HepG2 (cell line): ENCODE data around the gene KCNJ1. TPM values are rescaled to one million over a fixed set of nuclear protein-coding genes. Genes with fewer than 3 reads are reported as not detected.

ENCODE experiments used
- ATAC-seq: fragments of 200-7000 bp; cut with Tn5 transposase; 3 replicates; pipeline ENCODE4 v1.9.1; 2020; ENCODE audit warnings: mild to moderate bottlenecking, moderate library complexity
- BruUV-seq: library from RNA; stranded (reverse); fragments of 400-500 nt; replicated peaks from 2 replicates; lab custom pipeline; 2021; lab: Mats Ljungman, UMichigan
- CTCF ChIA-PET: fragments of 300-600 bp; formaldehyde crosslinking; extraction: SDS; loops from one replicate; lab custom pipeline; 2021; ENCODE audit warnings: low total read pairs, inconsistent platforms, low intra/inter-chr PET ratio; lab: Yijun Ruan, JAX
- POLR2A ChIA-PET: fragments of 350-600 bp; sonication (Branson Sonifier 250); formaldehyde crosslinking; loops from one replicate; lab custom pipeline; 2020; ENCODE audit warnings: antibody characterized with exemption, inconsistent platforms; lab: Yijun Ruan, JAX
- DNase-seq: peaks from one replicate; pipeline ENCODE4 v3.0.0-alpha.2; 2015; ENCODE audit warnings: low spot score
- FAIRE-seq: peaks from 3 replicates; lab custom pipeline; 2011; peaks lifted over from hg19 to GRCh38; lab: Jason Lieb, UNC
- H2AFZ ChIP-seq: one replicate; pipeline ENCODE4 v1.6.1; 2011; ENCODE audit warnings: low read length, inconsistent platforms
- H3K27ac ChIP-seq: fragments of 300-600 bp; 3 replicates; pipeline ENCODE4 v1.8.0; 2011; ENCODE audit warnings: mixed run types, mild to moderate bottlenecking, mixed read lengths, low read length, inconsistent platforms; ENCODE audit not compliant: insufficient read depth; ENCODE audit errors: extremely low read length
- H3K27me3 ChIP-seq, 2 experiments: fragments of 200-600 bp in 1 of 2; 2 replicates in 1 of 2; 3 replicates in 1 of 2; pipeline versions ENCODE4 v1.6.0 to v1.8.0; 2011; ENCODE audit warnings: low read length in 2 of 2, mild to moderate bottlenecking in 2 of 2, moderate library complexity in 2 of 2, inconsistent platforms in 1 of 2; ENCODE audit not compliant: insufficient read depth in 2 of 2, control insufficient read depth in 1 of 2
- H3K36me3 ChIP-seq, 2 experiments: fragments of 200-600 bp in 1 of 2; replicated peaks in 1 of 2; 2 replicates in 1 of 2; 3 replicates in 1 of 2; pipeline versions ENCODE4 v1.5.1 to v1.8.0; 2011; ENCODE audit warnings: low read length in 2 of 2, inconsistent platforms in 1 of 2; ENCODE audit not compliant: insufficient read depth in 2 of 2, control insufficient read depth in 1 of 2
- H3K4me1 ChIP-seq: 2 replicates; pipeline ENCODE4 v1.5.1; 2012; ENCODE audit warnings: low read length, inconsistent platforms; ENCODE audit not compliant: insufficient read depth
- H3K4me2 ChIP-seq: 2 replicates; pipeline ENCODE4 v1.6.0; 2011; ENCODE audit warnings: low read depth, low read length, inconsistent platforms
- H3K4me3 ChIP-seq, 3 experiments: fragments of 200-600 bp in 1 of 3; sonication (generic), shearing (Covaris generic) in 1 of 3; replicated peaks in 1 of 3; 2 replicates each; pipeline ENCODE4 v1.5.1; 2011 to 2016; ENCODE audit warnings: low read length in 3 of 3, inconsistent platforms in 2 of 3, low read depth in 2 of 3, mild to moderate bottlenecking in 2 of 3, control low read depth in 1 of 3, mixed read lengths in 1 of 3; ENCODE audit not compliant: insufficient read depth in 1 of 3
- H3K79me2 ChIP-seq: one replicate; pipeline ENCODE4 v1.6.1; 2011; ENCODE audit warnings: low read length, inconsistent platforms; ENCODE audit not compliant: insufficient read depth
- H3K9ac ChIP-seq: 2 replicates; pipeline ENCODE4 v1.6.0; 2011; ENCODE audit warnings: mild to moderate bottlenecking, low read depth, low read length, inconsistent platforms; ENCODE audit not compliant: insufficient read depth
- H3K9me3 ChIP-seq: 2 replicates; pipeline ENCODE4 v1.5.1; 2012; ENCODE audit warnings: mild to moderate bottlenecking, low read length
- H4K20me1 ChIP-seq: 2 replicates; pipeline ENCODE4 v1.6.0; 2011; ENCODE audit warnings: inconsistent platforms, mild to moderate bottlenecking, low read length, moderate library complexity; ENCODE audit not compliant: insufficient read depth
- MBD4 ChIP-seq: IDR thresholded peaks from 2 replicates; pipeline ENCODE4 v1.6.1; 2012; ENCODE audit warnings: low read length, inconsistent platforms, borderline replicate concordance
- PAXIP1 ChIP-seq: sonication (generic); formaldehyde crosslinking; conservative IDR thresholded peaks from 2 replicates; pipeline ENCODE4 v1.4.0; 2020; ENCODE audit warnings: mild to moderate bottlenecking, missing genetic modification reagents, moderate library complexity
- SIX1 ChIP-seq: sonication (generic); formaldehyde crosslinking; IDR thresholded peaks from 2 replicates; pipeline ENCODE4 v1.4.0; 2020; ENCODE audit warnings: missing genetic modification reagents, borderline replicate concordance
- ZBTB2 ChIP-seq: sonication (generic); formaldehyde crosslinking; IDR thresholded peaks from 2 replicates; pipeline ENCODE4 v1.8.0; 2022; ENCODE audit warnings: low read depth, missing genetic modification reagents
- ZNF333 ChIP-seq: sonication (generic); formaldehyde crosslinking; IDR thresholded peaks from 2 replicates; pipeline ENCODE4 v1.4.0; 2020; ENCODE audit warnings: mild to moderate bottlenecking, missing genetic modification reagents, borderline replicate concordance
- ZNF580 ChIP-seq: IDR thresholded peaks from 2 replicates; pipeline ENCODE4 v1.6.1; 2016; ENCODE audit warnings: low read depth, borderline replicate concordance
- WGBS: methylation state at CpG from one replicate; pipeline ENCODE4 v1.1.6; 2017; ENCODE audit warnings: low lambda C conversion rate; 5-methylcytosine and 5-hydroxymethylcytosine counted together
- in situ Hi-C: cut with HindIII; loops from 2 replicates; pipeline ENCODE4 v1.10.0; 2017; ENCODE audit warnings: low pct_unique_long_range_greater_than_20kb; ENCODE audit not compliant: extremely low pct_ligation_motif_present
- intact Hi-C: fragments of 100-400 bp; cut with micrococcal nuclease; formaldehyde crosslinking; loops from one replicate; pipeline ENCODE4 v1.10.0; 2022; ENCODE audit not compliant: unreplicated experiment
- polyA plus RNA-seq, 8 experiments: library from polyadenylated mRNA; depleted of rRNA in 3 of 8; stranded (reverse) in 7 of 8; unstranded in 1 of 8; fragments of >200 nt; fragmentation: Illumina TruSeq in 4 of 8; extraction: Trizol in 4 of 8; gene quantifications; 2 replicates each; pipeline versions ENCODE4 v1.2.1 to v1.2.3, GENCODE V29; 2011 to 2016; ENCODE audit warnings: low read depth in 4 of 8, missing spikeins in 1 of 8, mixed read lengths in 1 of 8; ENCODE audit not compliant: insufficient read depth in 1 of 8
- total RNA-seq, 5 experiments: library from RNA; depleted of rRNA; stranded (reverse); fragments of >200 nt; fragmentation: Illumina TruSeq; extraction: Trizol; gene quantifications; 2 replicates each; pipeline ENCODE4 v1.2.3, GENCODE V29; 2016; ENCODE audit warnings: low read depth in 1 of 5

The KCNJ1 gene
- total and polyA plus RNA-seq, 2 of the 13 experiments (the other 11 are each of a cell fraction or from before 2014, with no cell fraction given) = not detected

- POLR2A ChIA-PET = no interaction called here
- WGBS = 61% methylated on average over 5 of the region's 5 CpGs
- no peak for DNase-seq
- Histone ChIP-seq H3K4me2 (no peak overlapping the region), H3K9ac (no peak overlapping the region), H3K9me3 (no peaks in the 10 kb centered on the region), H3K27ac (no peak overlapping the region), H3K4me3 (no peak overlapping the region), H3K79me2 (no peaks in the 10 kb centered on the region), H2AFZ (no peak overlapping the region), H3K27me3 (peaks cover 6 to 51% of the 10 kb centered on the region in 2 experiments; a peak in 3 of 5 replicates), H3K4me1 (0 out of 2 replicates have a peak, but pooled peaks cover 8% of the 10 kb centered on the region), H4K20me1 (no peaks in the 10 kb centered on the region), H3K36me3 (no peaks in the 10 kb centered on the region)
- intact Hi-C loops (no loop called here), in situ Hi-C loops (loop anchor here (25.0 kb wide), 1 partner anchor 810 kb away; no protein-coding TSS in a partner anchor)
- TF ChIP-seq ZBTB2 (CRISPR knock-in tag) (no peak), ZNF580 (no peak), ZNF333 (no peak), SIX1 (no peak), MBD4 (no peak), PAXIP1 (no peak)
- ATAC-seq = no peak
- BruUV-seq = no TSS peak
- CTCF ChIA-PET = no interaction called here
- FAIRE-seq = no peak
Observed at GRCh38 chr11:128877726-128878125, 10.6 kb upstream of the KCNJ1 start.
